ENCODE results near the gene FYN.

FYN gene

DNA sequence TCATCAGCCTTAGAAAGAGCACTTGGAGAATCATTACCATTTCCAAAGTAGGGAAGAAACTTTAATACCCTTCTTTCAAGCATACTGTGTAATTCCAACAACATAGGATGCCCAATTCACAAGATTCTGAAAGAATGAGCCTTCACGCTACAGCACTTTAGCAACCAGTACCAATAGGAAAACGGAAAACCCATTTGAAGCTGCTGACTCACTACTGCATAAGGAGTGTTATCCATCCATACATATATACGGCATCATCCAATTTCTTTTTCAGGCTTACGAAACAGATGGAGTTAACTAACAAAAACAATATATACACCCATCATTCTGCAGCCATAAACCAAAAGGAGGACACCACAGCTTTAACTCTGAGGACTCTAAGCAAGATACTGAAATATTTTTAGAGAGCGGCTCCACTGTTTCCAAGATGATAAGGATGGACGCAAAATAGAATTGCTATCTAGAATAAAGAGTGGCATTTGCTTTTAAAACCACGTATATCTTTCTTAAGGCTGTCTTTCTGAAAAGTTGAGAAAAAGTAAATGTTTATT is 24.9 kb downstream of the FYN start:
- TF ChIP-seq, protein P1, sequence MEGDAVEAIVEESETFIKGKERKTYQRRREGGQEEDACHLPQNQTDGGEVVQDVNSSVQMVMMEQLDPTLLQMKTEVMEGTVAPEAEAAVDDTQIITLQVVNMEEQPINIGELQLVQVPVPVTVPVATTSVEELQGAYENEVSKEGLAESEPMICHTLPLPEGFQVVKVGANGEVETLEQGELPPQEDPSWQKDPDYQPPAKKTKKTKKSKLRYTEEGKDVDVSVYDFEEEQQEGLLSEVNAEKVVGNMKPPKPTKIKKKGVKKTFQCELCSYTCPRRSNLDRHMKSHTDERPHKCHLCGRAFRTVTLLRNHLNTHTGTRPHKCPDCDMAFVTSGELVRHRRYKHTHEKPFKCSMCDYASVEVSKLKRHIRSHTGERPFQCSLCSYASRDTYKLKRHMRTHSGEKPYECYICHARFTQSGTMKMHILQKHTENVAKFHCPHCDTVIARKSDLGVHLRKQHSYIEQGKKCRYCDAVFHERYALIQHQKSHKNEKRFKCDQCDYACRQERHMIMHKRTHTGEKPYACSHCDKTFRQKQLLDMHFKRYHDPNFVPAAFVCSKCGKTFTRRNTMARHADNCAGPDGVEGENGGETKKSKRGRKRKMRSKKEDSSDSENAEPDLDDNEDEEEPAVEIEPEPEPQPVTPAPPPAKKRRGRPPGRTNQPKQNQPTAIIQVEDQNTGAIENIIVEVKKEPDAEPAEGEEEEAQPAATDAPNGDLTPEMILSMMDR (IDR thresholded peaks at IDR 0.05; ENCODE audit: low read depth, low read length, missing control alignments): no peak
- DNase-seq (ENCODE audit: extremely low read depth, low read depth): no peak
- H3K4me3 ChIP-seq (replicated peaks; ENCODE audit: low read depth, low read length): no peak overlapping the region

DNA sequence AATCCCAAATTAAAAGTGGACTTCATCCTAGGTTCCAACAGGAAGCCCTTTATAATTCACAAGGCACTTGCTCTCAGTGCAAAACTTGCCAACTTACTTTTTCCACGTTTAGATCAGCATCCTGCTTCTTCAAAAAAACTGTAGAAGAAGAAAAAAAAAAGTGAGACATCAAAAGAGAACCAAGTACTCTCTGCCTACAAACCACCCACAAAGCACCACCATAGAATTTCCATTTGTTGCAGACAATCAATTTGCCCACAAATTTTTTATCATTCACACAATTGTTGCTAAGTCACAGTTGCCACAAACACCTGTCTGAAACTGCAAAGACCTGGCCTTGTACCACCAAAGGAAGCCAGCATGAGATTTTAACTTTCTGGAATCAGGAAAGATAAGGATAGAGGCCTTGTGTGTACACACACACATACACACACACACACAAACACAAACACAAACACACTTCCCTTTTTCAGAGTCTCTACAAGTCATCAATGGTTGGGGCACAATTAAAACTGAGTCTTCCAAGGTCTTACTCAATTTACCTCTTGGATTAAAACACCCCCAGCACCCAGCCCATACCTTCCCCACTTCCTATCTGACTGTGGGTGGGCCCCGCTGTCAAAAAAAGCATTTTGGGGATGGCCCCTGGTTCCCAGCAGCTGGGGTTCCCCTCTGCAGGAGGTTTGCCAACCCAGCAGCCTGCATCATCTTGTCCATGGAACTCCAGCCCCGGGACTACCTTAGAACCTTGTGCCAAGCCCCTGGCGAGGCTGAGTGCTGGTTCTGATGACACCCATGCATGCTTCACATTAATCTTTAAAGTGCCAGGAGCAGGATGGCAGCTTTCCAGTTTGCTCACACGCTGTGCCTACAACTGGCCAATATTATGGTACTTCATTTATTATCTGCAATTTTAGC is 26.5 kb downstream of the FYN start:
- TF ChIP-seq, protein P1 (IDR thresholded peaks at IDR 0.05; ENCODE audit: low read depth, low read length, missing control alignments): no peak
- DNase-seq (ENCODE audit: extremely low read depth, low read depth): no peak
- H3K4me3 ChIP-seq (replicated peaks; ENCODE audit: low read depth, low read length): no peak overlapping the region

DNA sequence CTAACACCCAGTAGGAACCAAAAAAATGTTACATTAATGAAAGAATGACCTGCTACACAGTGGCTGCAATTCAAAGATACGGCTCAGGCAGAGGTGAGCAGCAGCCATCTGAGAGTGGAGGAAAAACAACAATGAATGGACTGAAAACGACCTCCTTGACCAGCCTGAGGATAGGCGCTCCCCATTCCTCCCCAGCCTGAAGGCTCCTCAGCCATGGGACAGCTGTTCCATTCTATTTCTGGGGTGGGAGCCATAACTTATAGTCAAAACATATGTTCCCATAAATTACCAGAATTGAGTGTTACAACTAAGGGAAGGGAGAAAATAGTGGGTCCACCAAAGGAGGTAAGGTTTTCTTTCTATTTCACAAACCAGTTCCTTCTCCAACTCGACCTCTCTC is 27.2 kb downstream of the FYN start:
- no peak for DNase-seq (ENCODE audit: extremely low read depth, low read depth)
- TF ChIP-seq, protein P1 (IDR thresholded peaks at IDR 0.05; ENCODE audit: low read depth, low read length, missing control alignments): no peak

DNA sequence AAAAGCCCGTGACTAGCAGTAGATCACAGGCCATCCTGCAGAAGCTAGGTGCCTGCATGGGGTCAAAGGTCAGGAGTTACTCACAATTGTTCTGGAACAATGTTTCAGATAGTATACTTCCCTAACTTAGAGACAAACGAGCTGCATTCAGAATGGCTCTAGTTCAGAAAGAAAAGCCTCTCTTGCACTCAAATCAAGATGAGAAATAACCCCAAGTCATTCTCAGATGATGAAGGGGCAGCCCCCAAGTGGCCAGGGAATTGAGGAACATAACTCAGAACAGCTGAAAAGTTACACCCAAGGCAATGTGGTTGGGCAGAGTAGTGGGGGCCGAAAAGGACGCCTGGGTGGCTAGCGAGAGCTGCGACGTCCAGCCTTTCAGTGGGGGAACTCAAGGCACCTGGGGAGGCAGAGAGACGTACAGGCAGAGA is 27.8 kb downstream of the FYN start:
- H3K4me3 ChIP-seq (replicated peaks; ENCODE audit: low read depth, low read length): no peak overlapping the region
- no peak for DNase-seq (ENCODE audit: extremely low read depth, low read depth)
- TF ChIP-seq, protein P1 (IDR thresholded peaks at IDR 0.05; ENCODE audit: low read depth, low read length, missing control alignments): no peak

More for the DNA sequence above, 27.2 kb downstream of the FYN start:
- H3K4me3 ChIP-seq (replicated peaks; ENCODE audit: low read depth, low read length): no peak overlapping the region

DNA sequence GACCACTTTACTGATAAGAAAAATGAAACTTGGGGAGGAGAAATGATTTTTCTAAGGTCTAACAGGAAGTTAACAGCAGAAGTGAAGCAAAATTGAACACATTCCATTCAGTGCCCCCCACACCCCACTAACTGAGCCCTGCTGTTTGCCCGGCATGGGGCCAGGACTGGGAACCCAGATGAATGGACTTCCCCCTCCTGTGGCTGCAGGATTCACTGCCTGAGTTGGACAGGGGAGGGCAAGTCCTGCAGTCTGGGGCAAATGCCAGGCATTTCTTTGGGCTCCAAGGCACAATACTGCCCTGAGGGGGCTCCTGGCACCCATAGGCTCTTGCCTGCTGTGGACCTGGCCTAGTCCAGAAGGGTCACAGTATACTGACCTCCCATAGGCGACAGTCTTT is 28.3 kb downstream of the FYN start:
- no peak overlapping the region for H3K4me3 ChIP-seq (replicated peaks; ENCODE audit: low read depth, low read length)
- TF ChIP-seq, protein P1 (IDR thresholded peaks at IDR 0.05; ENCODE audit: low read depth, low read length, missing control alignments): no peak
- no peak for DNase-seq (ENCODE audit: extremely low read depth, low read depth)

DNA sequence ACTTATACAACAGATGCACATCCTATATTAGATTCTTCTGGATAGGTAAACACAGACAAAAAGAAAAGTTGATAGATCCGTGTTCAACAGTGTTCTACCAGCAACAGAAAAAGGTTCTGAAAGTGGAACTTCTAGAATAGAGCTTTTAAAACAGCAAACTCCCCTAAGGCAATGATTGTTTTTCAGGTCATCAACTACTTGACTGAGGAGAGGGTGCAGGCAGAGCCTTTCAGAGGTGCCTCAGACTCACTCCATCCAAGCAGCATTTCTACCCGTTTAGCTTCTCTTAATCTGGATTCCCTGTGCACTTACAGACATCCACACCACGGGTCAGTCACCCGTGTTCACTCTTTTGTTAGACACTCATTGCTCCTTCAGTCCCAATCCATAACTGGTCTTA is 28.9 kb downstream of the FYN start:
- TF ChIP-seq, protein P1 (IDR thresholded peaks at IDR 0.05; ENCODE audit: low read depth, low read length, missing control alignments): no peak
- no peak for DNase-seq (ENCODE audit: extremely low read depth, low read depth)
- no peak overlapping the region for H3K4me3 ChIP-seq (replicated peaks; ENCODE audit: low read depth, low read length)
